IMR-90 (cell line): ENCODE results near the gene TUBD1.
"Not testable (repeated sequence)": the region's sequence is repeated elsewhere in the genome, so short reads cannot be mapped to it uniquely, and the experiment has no call there.

Source experiments
- CHD1 ChIP-seq: IDR thresholded peaks from 2 replicates; pipeline ENCODE4 v1.6.1; 2012; ENCODE audit warnings: low read depth, low read length, improper control_type of control experiment
- TF ChIP-seq, protein P1 (sequence below): conservative IDR thresholded peaks from 2 replicates; pipeline ENCODE4 v1.5.1; 2012; ENCODE audit warnings: mild to moderate bottlenecking, low read depth, low read length, improper control_type of control experiment

DNA sequence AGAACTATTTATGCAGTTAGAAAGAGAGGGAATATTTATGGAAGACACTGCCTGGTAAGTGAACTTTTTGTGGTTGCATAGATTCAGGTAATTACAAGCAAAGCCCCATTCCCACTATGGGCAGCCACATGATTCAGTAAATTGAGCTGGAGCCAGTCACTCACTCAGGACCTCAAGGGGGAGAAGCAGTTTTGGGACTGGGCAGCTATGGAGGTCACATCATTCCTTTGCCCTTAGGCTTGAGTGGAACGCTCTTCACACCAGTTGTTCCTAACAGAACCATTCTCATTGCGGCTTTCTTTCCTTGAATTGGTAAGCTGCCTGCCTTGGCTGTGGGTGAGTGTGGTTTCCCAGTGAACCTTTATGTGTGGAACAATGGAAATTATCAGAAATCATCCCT, 37.4 kb upstream of the TUBD1 start:
- TF ChIP-seq, protein P1, sequence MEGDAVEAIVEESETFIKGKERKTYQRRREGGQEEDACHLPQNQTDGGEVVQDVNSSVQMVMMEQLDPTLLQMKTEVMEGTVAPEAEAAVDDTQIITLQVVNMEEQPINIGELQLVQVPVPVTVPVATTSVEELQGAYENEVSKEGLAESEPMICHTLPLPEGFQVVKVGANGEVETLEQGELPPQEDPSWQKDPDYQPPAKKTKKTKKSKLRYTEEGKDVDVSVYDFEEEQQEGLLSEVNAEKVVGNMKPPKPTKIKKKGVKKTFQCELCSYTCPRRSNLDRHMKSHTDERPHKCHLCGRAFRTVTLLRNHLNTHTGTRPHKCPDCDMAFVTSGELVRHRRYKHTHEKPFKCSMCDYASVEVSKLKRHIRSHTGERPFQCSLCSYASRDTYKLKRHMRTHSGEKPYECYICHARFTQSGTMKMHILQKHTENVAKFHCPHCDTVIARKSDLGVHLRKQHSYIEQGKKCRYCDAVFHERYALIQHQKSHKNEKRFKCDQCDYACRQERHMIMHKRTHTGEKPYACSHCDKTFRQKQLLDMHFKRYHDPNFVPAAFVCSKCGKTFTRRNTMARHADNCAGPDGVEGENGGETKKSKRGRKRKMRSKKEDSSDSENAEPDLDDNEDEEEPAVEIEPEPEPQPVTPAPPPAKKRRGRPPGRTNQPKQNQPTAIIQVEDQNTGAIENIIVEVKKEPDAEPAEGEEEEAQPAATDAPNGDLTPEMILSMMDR, result not testable (repeated sequence)
- TF ChIP-seq CHD1, result not testable (repeated sequence)
